ENCODE measurements around the gene GIGYF2. TPM values are rescaled to one million over a fixed set of nuclear protein-coding genes. Genes with fewer than 3 reads are reported as not detected.

GIGYF2 gene
- polyA plus RNA-seq, 1 of the 3 experiments (the other 2 are of a cell fraction), result 12.8 TPM

GRCh38 chr2:232878855-232879617, 181.9 kb downstream of the GIGYF2 start:
- no peaks in the 10 kb centered on the region for H3F3A ChIP-seq (replicated peaks; ENCODE audit: insufficient read depth)
- H3K4me2 ChIP-seq, result no peak overlapping the region
- no peaks in the 10 kb centered on the region for H4K20me1 ChIP-seq (ENCODE audit: insufficient read depth)
- peaks cover 0 to 5% of the 10 kb centered on the region in 2 experiments; a peak in 1 of 4 replicates for H3K4me1 ChIP-seq (ENCODE audit: control insufficient read depth in 1 of 2, insufficient read depth in 2 of 2, low read depth in 1 of 2, low read length in 1 of 2)
- H2AFZ ChIP-seq (ENCODE audit: low read depth), result no peak overlapping the region
- H3K9me2 ChIP-seq, result no peaks in the 10 kb centered on the region
- no peak overlapping the region for H3K4me3 ChIP-seq (ENCODE audit: low read depth in 2 of 2, low read length in 1 of 2)
- ChIA-PET CTCF (interaction anchor here (0.6 to 0.7 kb wide), 2 partner anchors 8 to 1073 kb away, joined by 3 read pairs; no protein-coding TSS in a partner anchor), POLR2A (interaction anchor here (0.6 kb wide), 1 partner anchor 328 kb away, joined by 3 read pairs; no protein-coding TSS in a partner anchor)
- H3K27ac ChIP-seq (ENCODE audit: low read depth in 2 of 2, low read length in 1 of 2), result no peak overlapping the region
- H3K9me3 ChIP-seq, result no peaks in the 10 kb centered on the region
- H3K9ac ChIP-seq, result no peak overlapping the region
- H3K36me3 ChIP-seq (replicated peaks in 1 of 2; ENCODE audit: control insufficient read depth in 1 of 2, insufficient read depth in 2 of 2, low read length in 1 of 2), result no peaks in the 10 kb centered on the region
- no peaks in the 10 kb centered on the region for H3K27me3 ChIP-seq (ENCODE audit: insufficient read depth)
- no peaks in the 10 kb centered on the region for H3K79me2 ChIP-seq (ENCODE audit: insufficient read depth)
- peak; percentile 18 for DNase-seq
- TF ChIP-seq YY1 (IDR thresholded peaks at IDR 0.05; ENCODE audit: low read depth) (no peak), TCF12 (IDR thresholded peaks at IDR 0.05) (no peak), ELF1 (IDR thresholded peaks at IDR 0.05) (no peak), RXRA (IDR thresholded peaks at IDR 0.05; ENCODE audit: borderline replicate concordance, low read depth) (no peak), GATA2 (CRISPR knock-in tag; IDR thresholded peaks at IDR 0.05) (no peak), ZBTB33 (IDR thresholded peaks at IDR 0.05; ENCODE audit: borderline replicate concordance, low read depth) (no peak), TEAD4 (IDR thresholded peaks at IDR 0.05; ENCODE audit: borderline replicate concordance, insufficient read depth) (no peak), MEF2A (IDR thresholded peaks at IDR 0.05; ENCODE audit: borderline replicate concordance, low read depth) (no peak), FOXM1 (IDR thresholded peaks at IDR 0.05; ENCODE audit: low read depth) (no peak), JUND (IDR thresholded peaks at IDR 0.05) (no peak), PBX3 (IDR thresholded peaks at IDR 0.05) (no peak), FOXJ3 (CRISPR knock-in tag; IDR thresholded peaks at IDR 0.05) (no peak), RFX5 (IDR thresholded peaks at IDR 0.05; ENCODE audit: low read length) (no peak), RCOR1 (IDR thresholded peaks at IDR 0.05; ENCODE audit: low read length) (no peak), USF1 (IDR thresholded peaks at IDR 0.05; ENCODE audit: borderline replicate concordance, low read depth) (no peak)
- TF ChIP-seq, protein P1, sequence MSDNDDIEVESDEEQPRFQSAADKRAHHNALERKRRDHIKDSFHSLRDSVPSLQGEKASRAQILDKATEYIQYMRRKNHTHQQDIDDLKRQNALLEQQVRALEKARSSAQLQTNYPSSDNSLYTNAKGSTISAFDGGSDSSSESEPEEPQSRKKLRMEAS (IDR thresholded peaks at IDR 0.05; ENCODE audit: low read depth), result no peak
- 84% methylated on average over 10 of the region's 20 CpGs for WGBS (ENCODE audit: low lambda C conversion rate)
